ENCODE data around the gene TMEM150B. TPM values are rescaled to one million over a fixed set of nuclear protein-coding genes. Genes with fewer than 3 reads are reported as not detected.

The TMEM150B gene
- total RNA-seq, 1 donor from 2014 or later: not detected

GRCh38 chr19:55355213-55355821 is 30.2 kb upstream of the TMEM150B start:
- DNase-seq (ENCODE audit: low read depth): no peak

- no peak for DNase-seq (ENCODE audit: low read depth)
Measured at GRCh38 chr19:55354698-55355212, 29.6 kb upstream of the TMEM150B start, which contains the start of gene COX6B2. COX6B2 (minus strand) TSS chr19:55354719; CDS start chr19:55354521, 198 bp downstream.

GRCh38 chr19:55353803-55354697 is 28.9 kb upstream of the TMEM150B start:
- peak; percentile 44 for DNase-seq (ENCODE audit: low read depth)

GRCh38 chr19:55353356-55353802 is 28.2 kb upstream of the TMEM150B start:
- DNase-seq (ENCODE audit: low read depth): no peak

- no peak for DNase-seq (ENCODE audit: low read depth)
Measured at GRCh38 chr19:55352549-55353145, 27.5 kb upstream of the TMEM150B start.

GRCh38 chr19:55352040-55352439 is 26.9 kb upstream of the TMEM150B start:
- DNase-seq (ENCODE audit: low read depth): no peak

- DNase-seq (ENCODE audit: low read depth): no peak
Measured at GRCh38 chr19:55350620-55351315, 25.6 kb upstream of the TMEM150B start.

- DNase-seq (ENCODE audit: low read depth): no peak
Measured at GRCh38 chr19:55348317-55349034, 23.3 kb upstream of the TMEM150B start.

GRCh38 chr19:55347442-55348009 is 22.4 kb upstream of the TMEM150B start:
- no peak for DNase-seq (ENCODE audit: low read depth)

GRCh38 chr19:55346725-55347441 is 21.7 kb upstream of the TMEM150B start:
- DNase-seq (ENCODE audit: low read depth): no peak

GRCh38 chr19:55345818-55346724 is 20.9 kb upstream of the TMEM150B start:
- peak; percentile 82 for DNase-seq (ENCODE audit: low read depth)

- DNase-seq (ENCODE audit: low read depth): no peak
Measured at GRCh38 chr19:55345101-55345817, 20.1 kb upstream of the TMEM150B start.

- peak; percentile 97 for DNase-seq (ENCODE audit: low read depth)
Measured at GRCh38 chr19:55344444-55344843, 19.3 kb upstream of the TMEM150B start.

GRCh38 chr19:55341595-55342531 is 16.7 kb upstream of the TMEM150B start:
- DNase-seq (ENCODE audit: low read depth): no peak

- peak; percentile 89 for DNase-seq (ENCODE audit: low read depth)
Measured at GRCh38 chr19:55341171-55341588, 16.0 kb upstream of the TMEM150B start.

GRCh38 chr19:55340784-55341147 is 15.6 kb upstream of the TMEM150B start:
- peak; percentile 52 for DNase-seq (ENCODE audit: low read depth)
